WTC11 (cell line): ENCODE measurements around the gene KDM2B. TPM values are rescaled to one million over a fixed set of nuclear protein-coding genes. Genes with fewer than 3 reads are reported as not detected.

Experiments
- ATAC-seq: fragments of 200-7000 bp; cut with Tn5 transposase; 2 replicates; pipeline ENCODE4 v1.10.0; 2021; ENCODE audit warnings: mild to moderate bottlenecking, moderate library complexity
- CTCF ChIA-PET: fragments of 300-600 bp; sonication (Branson Sonifier 250); formaldehyde crosslinking; loops from one replicate; lab custom pipeline; 2021; ENCODE audit warnings: antibody characterized with exemption; lab: Charles Lee
- POLR2A ChIA-PET: fragments of 350-600 bp; sonication (Branson Sonifier 250); formaldehyde crosslinking; loops from one replicate; lab custom pipeline; 2021; ENCODE audit warnings: antibody characterized with exemption; lab: Charles Lee
- DNase-seq: peaks from one replicate; pipeline ENCODE4 v3.0.0; 2021; ENCODE audit warnings: low spot score
- H3K27ac Mint-ChIP-seq: 2 replicates; pipeline ENCODE4 v1.8.0; 2021; ENCODE audit warnings: mixed read lengths
- H3K27me3 Mint-ChIP-seq: 2 replicates; pipeline ENCODE4 v1.8.0; 2021; ENCODE audit warnings: low read depth, mild to moderate bottlenecking, moderate library complexity, mixed read lengths
- H3K36me3 Mint-ChIP-seq: 2 replicates; pipeline ENCODE4 v1.8.0; 2021; ENCODE audit warnings: mixed read lengths
- H3K4me1 Mint-ChIP-seq: 2 replicates; pipeline ENCODE4 v1.8.0; 2022; ENCODE audit warnings: mixed read lengths
- H3K4me3 Mint-ChIP-seq: 2 replicates; pipeline ENCODE4 v1.8.0; 2021; ENCODE audit warnings: mild to moderate bottlenecking, moderate library complexity, mixed read lengths
- H3K9me3 Mint-ChIP-seq: 2 replicates; pipeline ENCODE4 v1.8.0; 2021; ENCODE audit warnings: mixed read lengths
- ELF4 ChIP-seq: sonication (generic); formaldehyde crosslinking; IDR thresholded peaks from 2 replicates; pipeline ENCODE4 v1.8.1; 2022; ENCODE audit warnings: low read depth, mild to moderate bottlenecking, moderate library complexity, missing genetic modification reagents
- ESRRA ChIP-seq: sonication (generic); formaldehyde crosslinking; IDR thresholded peaks from 2 replicates; pipeline ENCODE4 v1.8.1; 2022; ENCODE audit warnings: mild to moderate bottlenecking, missing genetic modification reagents, borderline replicate concordance
- ETV6 ChIP-seq: sonication (generic); formaldehyde crosslinking; IDR thresholded peaks from 2 replicates; pipeline ENCODE4 v1.8.1; 2022; ENCODE audit warnings: mild to moderate bottlenecking, missing genetic modification reagents
- FOXP1 ChIP-seq: sonication (generic); formaldehyde crosslinking; IDR thresholded peaks from 2 replicates; pipeline ENCODE4 v1.8.0; 2022; ENCODE audit warnings: missing genetic modification reagents, mild to moderate bottlenecking, moderate library complexity, borderline replicate concordance
- GTF2I ChIP-seq: fragments of 250-450 bp; sonication (Bioruptor Pico); conservative IDR thresholded peaks from 2 replicates; pipeline ENCODE4 v1.4.0; 2021; ENCODE audit warnings: mild to moderate bottlenecking
- IRF2 ChIP-seq: sonication (generic); formaldehyde crosslinking; IDR thresholded peaks from 2 replicates; pipeline ENCODE4 v1.8.0; 2022; ENCODE audit warnings: low read depth, missing genetic modification reagents, borderline replicate concordance
- NFATC4 ChIP-seq: fragments of 250-450 bp; sonication (Bioruptor Pico); IDR thresholded peaks from 2 replicates; pipeline ENCODE4 v1.9.0; 2021; ENCODE audit warnings: mild to moderate bottlenecking
- NR3C1 ChIP-seq: sonication (generic); formaldehyde crosslinking; conservative IDR thresholded peaks from 2 replicates; pipeline ENCODE4 v1.8.1; 2023; ENCODE audit warnings: low read depth, mild to moderate bottlenecking, missing genetic modification reagents
- SMAD3 ChIP-seq: sonication (generic); formaldehyde crosslinking; IDR thresholded peaks from 2 replicates; pipeline ENCODE4 v1.8.0; 2022; ENCODE audit warnings: missing genetic modification reagents, mild to moderate bottlenecking, borderline replicate concordance
- SP1 ChIP-seq: sonication (generic); formaldehyde crosslinking; conservative IDR thresholded peaks from 2 replicates; pipeline ENCODE4 v1.8.1; 2022; ENCODE audit warnings: missing genetic modification reagents
- ZNF396 ChIP-seq: fragments of 250-450 bp; sonication (Bioruptor Pico); IDR thresholded peaks from 2 replicates; pipeline ENCODE4 v1.8.0; 2021; ENCODE audit warnings: mild to moderate bottlenecking, moderate library complexity, borderline replicate concordance
- ZNF423 ChIP-seq: fragments of 250-450 bp; sonication (Bioruptor Pico); IDR thresholded peaks from 2 replicates; pipeline ENCODE4 v2.1.2; 2022; ENCODE audit warnings: mild to moderate bottlenecking, moderate library complexity
- ZNF671 ChIP-seq: fragments of 250-450 bp; sonication (Bioruptor Pico); IDR thresholded peaks from 2 replicates; pipeline ENCODE4 v1.8.0; 2021; ENCODE audit warnings: mild to moderate bottlenecking
- total RNA-seq: library from RNA; stranded (reverse); gene quantifications from 3 replicates; pipeline ENCODE4 v1.2.3, GENCODE V29; 2021
- TF ChIP-seq, protein P1 (sequence below): sonication (generic); formaldehyde crosslinking; IDR thresholded peaks from 2 replicates; pipeline ENCODE4 v1.8.1; 2023; ENCODE audit warnings: mild to moderate bottlenecking, missing genetic modification reagents, moderate library complexity
- TF ChIP-seq, protein P2 (sequence below): fragments of 250-450 bp; sonication (Bioruptor Pico); IDR thresholded peaks from 2 replicates; pipeline ENCODE4 v1.9.0; 2021; ENCODE audit warnings: mild to moderate bottlenecking
- TF ChIP-seq, protein P3 (sequence below): sonication (generic); formaldehyde crosslinking; IDR thresholded peaks from 2 replicates; pipeline ENCODE4 v1.8.0; 2022; ENCODE audit warnings: mild to moderate bottlenecking, missing genetic modification reagents
- TF ChIP-seq, protein P4 (sequence below): fragments of 250-450 bp; sonication (Bioruptor Pico); IDR thresholded peaks from 2 replicates; pipeline ENCODE4 v2.1.2; 2022; ENCODE audit warnings: mild to moderate bottlenecking, moderate library complexity
- TF ChIP-seq, protein P5 (sequence below): sonication (generic); formaldehyde crosslinking; IDR thresholded peaks from 2 replicates; pipeline ENCODE4 v1.8.0; 2022; ENCODE audit warnings: missing genetic modification reagents

The KDM2B gene
- total RNA-seq, 1 experiment from 2014 or later, result 147 TPM

DNA sequence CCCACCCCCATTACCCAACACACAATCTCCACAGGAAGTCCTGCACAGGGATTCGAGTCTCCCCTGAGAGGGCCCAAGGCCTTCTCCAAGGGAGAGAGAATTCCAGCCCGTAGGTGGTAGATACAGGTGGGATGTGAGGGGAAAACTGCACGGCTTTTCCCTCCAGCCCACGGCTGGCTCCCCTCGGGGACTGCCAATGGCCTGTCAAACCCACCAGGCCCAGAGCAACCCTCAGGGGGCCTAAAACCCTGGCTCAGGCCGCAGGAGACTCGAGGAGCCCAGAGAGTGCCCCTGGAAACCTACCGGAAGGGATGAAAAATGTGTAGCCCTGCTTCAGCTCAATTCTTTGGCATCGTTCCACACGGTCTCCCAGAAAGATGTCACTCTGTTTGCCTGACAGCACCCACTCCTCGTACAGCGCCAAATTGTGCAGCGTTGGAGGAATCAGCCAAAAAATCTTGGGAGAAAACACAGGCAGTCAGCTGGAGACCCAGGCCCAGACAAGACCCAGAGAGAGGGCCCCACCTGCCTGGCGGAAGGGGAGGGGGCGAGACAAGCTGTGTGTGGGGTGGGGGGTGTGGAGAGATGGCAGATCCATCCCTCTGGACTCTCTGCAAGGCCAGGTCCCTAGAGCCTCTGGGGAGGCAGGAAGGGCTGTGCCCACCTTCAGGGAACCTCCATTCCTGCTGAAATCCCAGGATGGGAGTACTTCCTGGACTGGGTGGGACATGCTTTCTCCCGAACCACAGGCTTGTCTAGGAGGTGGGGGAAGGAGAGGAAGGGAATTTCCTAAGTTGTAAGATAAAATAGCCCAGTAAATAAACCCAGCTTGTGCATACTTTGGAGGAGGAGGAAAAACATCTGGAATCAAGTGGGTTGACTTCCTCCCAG lies 48.1 kb downstream of the KDM2B start (continued):
- TF ChIP-seq ESRRA (CRISPR knock-in tag), result no peak
- TF ChIP-seq, protein P1, sequence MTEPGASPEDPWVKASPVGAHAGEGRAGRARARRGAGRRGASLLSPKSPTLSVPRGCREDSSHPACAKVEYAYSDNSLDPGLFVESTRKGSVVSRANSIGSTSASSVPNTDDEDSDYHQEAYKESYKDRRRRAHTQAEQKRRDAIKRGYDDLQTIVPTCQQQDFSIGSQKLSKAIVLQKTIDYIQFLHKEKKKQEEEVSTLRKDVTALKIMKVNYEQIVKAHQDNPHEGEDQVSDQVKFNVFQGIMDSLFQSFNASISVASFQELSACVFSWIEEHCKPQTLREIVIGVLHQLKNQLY (CRISPR knock-in tag), result no peak
- TF ChIP-seq, protein P2, sequence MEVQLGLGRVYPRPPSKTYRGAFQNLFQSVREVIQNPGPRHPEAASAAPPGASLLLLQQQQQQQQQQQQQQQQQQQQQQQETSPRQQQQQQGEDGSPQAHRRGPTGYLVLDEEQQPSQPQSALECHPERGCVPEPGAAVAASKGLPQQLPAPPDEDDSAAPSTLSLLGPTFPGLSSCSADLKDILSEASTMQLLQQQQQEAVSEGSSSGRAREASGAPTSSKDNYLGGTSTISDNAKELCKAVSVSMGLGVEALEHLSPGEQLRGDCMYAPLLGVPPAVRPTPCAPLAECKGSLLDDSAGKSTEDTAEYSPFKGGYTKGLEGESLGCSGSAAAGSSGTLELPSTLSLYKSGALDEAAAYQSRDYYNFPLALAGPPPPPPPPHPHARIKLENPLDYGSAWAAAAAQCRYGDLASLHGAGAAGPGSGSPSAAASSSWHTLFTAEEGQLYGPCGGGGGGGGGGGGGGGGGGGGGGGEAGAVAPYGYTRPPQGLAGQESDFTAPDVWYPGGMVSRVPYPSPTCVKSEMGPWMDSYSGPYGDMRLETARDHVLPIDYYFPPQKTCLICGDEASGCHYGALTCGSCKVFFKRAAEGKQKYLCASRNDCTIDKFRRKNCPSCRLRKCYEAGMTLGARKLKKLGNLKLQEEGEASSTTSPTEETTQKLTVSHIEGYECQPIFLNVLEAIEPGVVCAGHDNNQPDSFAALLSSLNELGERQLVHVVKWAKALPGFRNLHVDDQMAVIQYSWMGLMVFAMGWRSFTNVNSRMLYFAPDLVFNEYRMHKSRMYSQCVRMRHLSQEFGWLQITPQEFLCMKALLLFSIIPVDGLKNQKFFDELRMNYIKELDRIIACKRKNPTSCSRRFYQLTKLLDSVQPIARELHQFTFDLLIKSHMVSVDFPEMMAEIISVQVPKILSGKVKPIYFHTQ (CRISPR knock-in tag), result no peak
- TF ChIP-seq FOXP1 (CRISPR knock-in tag), result no peak

GRCh38 chr12:121531356-121531750 lies 49.5 kb downstream of the KDM2B start:
- Mint-ChIP-seq H3K9me3 (no peaks in the 10 kb centered on the region), H3K36me3 (peaks cover 45% of the 10 kb centered on the region), H3K27me3 (no peaks in the 10 kb centered on the region), H3K4me3 (no peak overlapping the region), H3K27ac (peak overlapping the region; percentile 47), H3K4me1 (peaks cover 53% of the 10 kb centered on the region)
- TF ChIP-seq NR3C1 (CRISPR knock-in tag) (no peak), GTF2I (peak; percentile 77; the same call in 1 of the 2 replicates)
- TF ChIP-seq, protein P3, sequence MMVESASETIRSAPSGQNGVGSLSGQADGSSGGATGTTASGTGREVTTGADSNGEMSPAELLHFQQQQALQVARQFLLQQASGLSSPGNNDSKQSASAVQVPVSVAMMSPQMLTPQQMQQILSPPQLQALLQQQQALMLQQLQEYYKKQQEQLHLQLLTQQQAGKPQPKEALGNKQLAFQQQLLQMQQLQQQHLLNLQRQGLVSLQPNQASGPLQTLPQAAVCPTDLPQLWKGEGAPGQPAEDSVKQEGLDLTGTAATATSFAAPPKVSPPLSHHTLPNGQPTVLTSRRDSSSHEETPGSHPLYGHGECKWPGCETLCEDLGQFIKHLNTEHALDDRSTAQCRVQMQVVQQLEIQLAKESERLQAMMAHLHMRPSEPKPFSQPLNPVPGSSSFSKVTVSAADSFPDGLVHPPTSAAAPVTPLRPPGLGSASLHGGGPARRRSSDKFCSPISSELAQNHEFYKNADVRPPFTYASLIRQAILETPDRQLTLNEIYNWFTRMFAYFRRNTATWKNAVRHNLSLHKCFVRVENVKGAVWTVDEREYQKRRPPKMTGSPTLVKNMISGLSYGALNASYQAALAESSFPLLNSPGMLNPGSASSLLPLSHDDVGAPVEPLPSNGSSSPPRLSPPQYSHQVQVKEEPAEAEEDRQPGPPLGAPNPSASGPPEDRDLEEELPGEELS (CRISPR knock-in tag), result no peak
- DNase-seq, result no peak
- ATAC-seq, result no peak
- ChIA-PET CTCF (interaction anchor here (1.2 to 1.5 kb wide), 2 partner anchors 32 to 37 kb away, joined by 5 to 6 read pairs; no protein-coding TSS in a partner anchor), POLR2A (no interaction called here)

- peak overlapping the region; percentile 47 for H3K27ac Mint-ChIP-seq
- ChIA-PET POLR2A (interaction anchor here (0.5 kb wide), 1 partner anchor 49 kb away, joined by 4 read pairs; no protein-coding TSS in a partner anchor), CTCF (interaction anchor here (0.5 to 1.5 kb wide), 6 partner anchors 22 to 280 kb away, joined by 3 to 7 read pairs (median 4); no protein-coding TSS in a partner anchor)
- peak; percentile 48 for DNase-seq
- H3K27me3 Mint-ChIP-seq, result no peaks in the 10 kb centered on the region
- peaks cover 45% of the 10 kb centered on the region for H3K36me3 Mint-ChIP-seq
- H3K4me3 Mint-ChIP-seq, result 0 out of 2 replicates have a peak overlapping the region, but pooled peaks have one; percentile 22
- TF ChIP-seq, protein P4, sequence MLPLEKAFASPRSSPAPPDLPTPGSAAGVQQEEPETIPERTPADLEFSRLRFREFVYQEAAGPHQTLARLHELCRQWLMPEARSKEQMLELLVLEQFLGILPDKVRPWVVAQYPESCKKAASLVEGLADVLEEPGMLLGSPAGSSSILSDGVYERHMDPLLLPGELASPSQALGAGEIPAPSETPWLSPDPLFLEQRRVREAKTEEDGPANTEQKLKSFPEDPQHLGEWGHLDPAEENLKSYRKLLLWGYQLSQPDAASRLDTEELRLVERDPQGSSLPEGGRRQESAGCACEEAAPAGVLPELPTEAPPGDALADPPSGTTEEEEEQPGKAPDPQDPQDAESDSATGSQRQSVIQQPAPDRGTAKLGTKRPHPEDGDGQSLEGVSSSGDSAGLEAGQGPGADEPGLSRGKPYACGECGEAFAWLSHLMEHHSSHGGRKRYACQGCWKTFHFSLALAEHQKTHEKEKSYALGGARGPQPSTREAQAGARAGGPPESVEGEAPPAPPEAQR, result no peak
- TF ChIP-seq ELF4 (CRISPR knock-in tag) (no peak), ZNF671 (CRISPR knock-in tag) (no peak), IRF2 (CRISPR knock-in tag) (no peak), NFATC4 (no peak), ZNF423 (no peak), SMAD3 (CRISPR knock-in tag) (no peak), SP1 (0 out of 2 replicates have a peak, but pooled peaks have one; percentile 34), ETV6 (CRISPR knock-in tag) (no peak), ZNF396 (CRISPR knock-in tag) (no peak)
- TF ChIP-seq, protein P5, sequence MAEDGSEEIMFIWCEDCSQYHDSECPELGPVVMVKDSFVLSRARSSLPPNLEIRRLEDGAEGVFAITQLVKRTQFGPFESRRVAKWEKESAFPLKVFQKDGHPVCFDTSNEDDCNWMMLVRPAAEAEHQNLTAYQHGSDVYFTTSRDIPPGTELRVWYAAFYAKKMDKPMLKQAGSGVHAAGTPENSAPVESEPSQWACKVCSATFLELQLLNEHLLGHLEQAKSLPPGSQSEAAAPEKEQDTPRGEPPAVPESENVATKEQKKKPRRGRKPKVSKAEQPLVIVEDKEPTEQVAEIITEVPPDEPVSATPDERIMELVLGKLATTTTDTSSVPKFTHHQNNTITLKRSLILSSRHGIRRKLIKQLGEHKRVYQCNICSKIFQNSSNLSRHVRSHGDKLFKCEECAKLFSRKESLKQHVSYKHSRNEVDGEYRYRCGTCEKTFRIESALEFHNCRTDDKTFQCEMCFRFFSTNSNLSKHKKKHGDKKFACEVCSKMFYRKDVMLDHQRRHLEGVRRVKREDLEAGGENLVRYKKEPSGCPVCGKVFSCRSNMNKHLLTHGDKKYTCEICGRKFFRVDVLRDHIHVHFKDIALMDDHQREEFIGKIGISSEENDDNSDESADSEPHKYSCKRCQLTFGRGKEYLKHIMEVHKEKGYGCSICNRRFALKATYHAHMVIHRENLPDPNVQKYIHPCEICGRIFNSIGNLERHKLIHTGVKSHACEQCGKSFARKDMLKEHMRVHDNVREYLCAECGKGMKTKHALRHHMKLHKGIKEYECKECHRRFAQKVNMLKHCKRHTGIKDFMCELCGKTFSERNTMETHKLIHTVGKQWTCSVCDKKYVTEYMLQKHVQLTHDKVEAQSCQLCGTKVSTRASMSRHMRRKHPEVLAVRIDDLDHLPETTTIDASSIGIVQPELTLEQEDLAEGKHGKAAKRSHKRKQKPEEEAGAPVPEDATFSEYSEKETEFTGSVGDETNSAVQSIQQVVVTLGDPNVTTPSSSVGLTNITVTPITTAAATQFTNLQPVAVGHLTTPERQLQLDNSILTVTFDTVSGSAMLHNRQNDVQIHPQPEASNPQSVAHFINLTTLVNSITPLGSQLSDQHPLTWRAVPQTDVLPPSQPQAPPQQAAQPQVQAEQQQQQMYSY, result 0 out of 2 replicates have a peak, but pooled peaks have one; percentile 27
- no peaks in the 10 kb centered on the region for H3K9me3 Mint-ChIP-seq
- peaks cover 47% of the 10 kb centered on the region for H3K4me1 Mint-ChIP-seq
- peak; percentile 67 for ATAC-seq
Measured at GRCh38 chr12:121530600-121531355, 50.0 kb downstream of the KDM2B start.
